ENCODE measurements around the gene RAB10. TPM values are rescaled to one million over a fixed set of nuclear protein-coding genes. Genes with fewer than 3 reads are reported as not detected.

The RAB10 gene
- total and polyA plus RNA-seq, 9 of the 15 experiments (the other 6 are each of a cell fraction or from before 2014, with no cell fraction given) = 25.1 to 214 (median 157) TPM

- peak; percentile 99 for TF ChIP-seq MBD1 (CRISPR knock-in tag; IDR thresholded peaks at IDR 0.05)
- no peak for TF ChIP-seq CBX8 (IDR thresholded peaks at IDR 0.05; ENCODE audit: borderline replicate concordance, extremely low read depth, low read depth, low read length, poor library complexity, severe bottlenecking)
- no peak for TF ChIP-seq CREB1 (IDR thresholded peaks at IDR 0.05)
- TF ChIP-seq CREB1 (CRISPR knock-in tag; IDR thresholded peaks at IDR 0.05) = peak; percentile 75
- TF ChIP-seq HDAC1 (IDR thresholded peaks at IDR 0.05) = no peak
- TF ChIP-seq NR2F6 (CRISPR knock-in tag; IDR thresholded peaks at IDR 0.05) = no peak
- TF ChIP-seq IRF9 (tag; IDR thresholded peaks at IDR 0.05) = no peak
- TF ChIP-seq NONO (IDR thresholded peaks at IDR 0.05; ENCODE audit: low read depth in 2 of 2, low read length in 1 of 2) = peak; percentile 46 to 93; a peak in 3 of 4 replicates
- no peak for TF ChIP-seq FOXO4 (CRISPR knock-in tag; IDR thresholded peaks at IDR 0.05)
- peak; percentile 49; the same call in 1 of the 2 replicates for TF ChIP-seq ESRRA (IDR thresholded peaks at IDR 0.05; ENCODE audit: borderline replicate concordance, low read depth)
- TF ChIP-seq CBX2 (IDR thresholded peaks at IDR 0.05; ENCODE audit: insufficient read depth, low read length, poor library complexity, severe bottlenecking) = no peak
- TF ChIP-seq MYC (IDR thresholded peaks at IDR 0.05; ENCODE audit: low read depth, low read length) = peak; percentile 91
- no peak for TF ChIP-seq MYC (CRISPR knock-in tag; IDR thresholded peaks at IDR 0.05; ENCODE audit: borderline replicate concordance, low read depth)
- peak; percentile 84 for TF ChIP-seq FIP1L1 (IDR thresholded peaks at IDR 0.05; ENCODE audit: low read depth, low read length, poor library complexity, severe bottlenecking)
- no peak for TF ChIP-seq NFE2 (IDR thresholded peaks at IDR 0.05; ENCODE audit: low read depth)
- no peak for TF ChIP-seq RNF219 (CRISPR knock-in tag; IDR thresholded peaks at IDR 0.05)
- no peak for TF ChIP-seq POLR2B (IDR thresholded peaks at IDR 0.05; ENCODE audit: low read depth, partially characterized antibody)
- TF ChIP-seq SMARCA4 (IDR thresholded peaks at IDR 0.05) = no peak
- TF ChIP-seq WHSC1 (IDR thresholded peaks at IDR 0.05; ENCODE audit: low read length) = no peak
- no peak for TF ChIP-seq NR4A1 (CRISPR knock-in tag; IDR thresholded peaks at IDR 0.05)
- TF ChIP-seq NR4A1 (tag; IDR thresholded peaks at IDR 0.05) = peak; percentile 90
- no peak for TF ChIP-seq SMARCB1 (IDR thresholded peaks at IDR 0.05; ENCODE audit: insufficient read length, low read depth)
- TF ChIP-seq ZNF316 (IDR thresholded peaks at IDR 0.05) = no peak
Observed at GRCh38 chr2:26184555-26185303, 150.8 kb downstream of the RAB10 start (continued).
